Parathyroid adenoma (tissue), 2 donors: ENCODE data around the gene VPS13D.
A peak's percentile ranks its signal among the peaks of the same experiment; 100 is the strongest.

ENCODE experiments used
- H2AFZ ChIP-seq: fragments of 300-600 bp; sonication (generic); one replicate; pipeline ENCODE4 v1.7.0; 2017; ENCODE audit warnings: antibody characterized with exemption, mild to moderate bottlenecking
- H3K27ac ChIP-seq: fragments of 300-600 bp; sonication (generic); one replicate; pipeline ENCODE4 v1.7.0; 2017
- H3K27me3 ChIP-seq: fragments of 300-600 bp; sonication (generic); one replicate; pipeline ENCODE4 v1.7.0; 2017; ENCODE audit warnings: low read length; ENCODE audit not compliant: control insufficient read depth, insufficient read depth
- H3K36me3 ChIP-seq: fragments of 300-600 bp; sonication (generic); one replicate; pipeline ENCODE4 v1.7.0; 2017; ENCODE audit warnings: low read length; ENCODE audit not compliant: control insufficient read depth, insufficient read depth
- H3K4me1 ChIP-seq: fragments of 300-600 bp; sonication (generic); one replicate; pipeline ENCODE4 v1.7.0; 2017; ENCODE audit warnings: control low read depth
- H3K4me2 ChIP-seq: fragments of 300-600 bp; sonication (generic); one replicate; pipeline ENCODE4 v1.7.0; 2017; ENCODE audit warnings: low read length
- H3K4me3 ChIP-seq: fragments of 300-600 bp; sonication (generic); one replicate; pipeline ENCODE4 v1.7.0; 2017; ENCODE audit warnings: low read depth, low read length
- H3K79me2 ChIP-seq: fragments of 300-600 bp; sonication (generic); one replicate; pipeline ENCODE4 v1.7.0; 2017; ENCODE audit warnings: control low read depth
- H3K9ac ChIP-seq: fragments of 300-600 bp; sonication (generic); one replicate; pipeline ENCODE4 v1.7.0; 2017; ENCODE audit warnings: mild to moderate bottlenecking
- H3K9me3 ChIP-seq: fragments of 300-600 bp; sonication (generic); one replicate; pipeline ENCODE4 v1.7.0; 2017; ENCODE audit warnings: low read length; ENCODE audit not compliant: control insufficient read depth
- CTCF ChIP-seq: fragments of 300-600 bp; sonication (generic); IDR thresholded peaks from one replicate; pipeline ENCODE4 v1.7.0; 2017; ENCODE audit warnings: antibody characterized with exemption, mild to moderate bottlenecking
- donor health status: primary hyperparathyroidism.

The VPS13D gene

GRCh38 chr1:12446593-12446992 is 216.8 kb downstream of the VPS13D start:
- H3K36me3 ChIP-seq: no peaks in the 10 kb centered on the region
- no peak for TF ChIP-seq CTCF
- H2AFZ ChIP-seq: no peak overlapping the region
- H3K9ac ChIP-seq: no peak overlapping the region
- no peaks in the 10 kb centered on the region for H3K27me3 ChIP-seq
- H3K4me2 ChIP-seq: no peak overlapping the region
- peaks cover 27% of the 10 kb centered on the region for H3K4me1 ChIP-seq
- H3K9me3 ChIP-seq: no peaks in the 10 kb centered on the region
- H3K79me2 ChIP-seq: no peaks in the 10 kb centered on the region
- no peak overlapping the region for H3K4me3 ChIP-seq
- peak overlapping the region; percentile 65 for H3K27ac ChIP-seq

- H3K27me3 ChIP-seq: no peaks in the 10 kb centered on the region
- no peaks in the 10 kb centered on the region for H3K79me2 ChIP-seq
- no peak overlapping the region for H3K4me3 ChIP-seq
- H3K36me3 ChIP-seq: no peaks in the 10 kb centered on the region
- no peaks in the 10 kb centered on the region for H3K9me3 ChIP-seq
- H3K27ac ChIP-seq: peak overlapping the region; percentile 65
- no peak overlapping the region for H3K9ac ChIP-seq
- no peak overlapping the region for H3K4me2 ChIP-seq
- TF ChIP-seq CTCF: no peak
- H3K4me1 ChIP-seq: peaks cover 28% of the 10 kb centered on the region
- H2AFZ ChIP-seq: no peak overlapping the region
Measured at GRCh38 chr1:12447307-12447706, 217.5 kb downstream of the VPS13D start.

GRCh38 chr1:12447849-12448312 is 218.1 kb downstream of the VPS13D start:
- no peak overlapping the region for H3K9ac ChIP-seq
- H3K4me1 ChIP-seq: peaks cover 28% of the 10 kb centered on the region
- no peaks in the 10 kb centered on the region for H3K36me3 ChIP-seq
- no peaks in the 10 kb centered on the region for H3K9me3 ChIP-seq
- TF ChIP-seq CTCF: no peak
- no peak overlapping the region for H2AFZ ChIP-seq
- peak overlapping the region; percentile 65 for H3K27ac ChIP-seq
- H3K4me3 ChIP-seq: no peak overlapping the region
- H3K27me3 ChIP-seq: no peaks in the 10 kb centered on the region
- H3K79me2 ChIP-seq: no peaks in the 10 kb centered on the region
- no peak overlapping the region for H3K4me2 ChIP-seq

- peak overlapping the region; percentile 48 for H3K4me2 ChIP-seq
- peaks cover 34% of the 10 kb centered on the region for H3K4me1 ChIP-seq
- no peaks in the 10 kb centered on the region for H3K79me2 ChIP-seq
- H2AFZ ChIP-seq: no peak overlapping the region
- no peak overlapping the region for H3K9ac ChIP-seq
- peak overlapping the region; percentile 65 for H3K27ac ChIP-seq
- peak overlapping the region; percentile 4 for H3K4me3 ChIP-seq
- H3K36me3 ChIP-seq: no peaks in the 10 kb centered on the region
- no peaks in the 10 kb centered on the region for H3K27me3 ChIP-seq
- no peaks in the 10 kb centered on the region for H3K9me3 ChIP-seq
- TF ChIP-seq CTCF: no peak
Measured at GRCh38 chr1:12448746-12449177, 218.9 kb downstream of the VPS13D start.

- Histone ChIP-seq H3K4me3 (no peak overlapping the region), H2AFZ (no peak overlapping the region), H3K36me3 (no peaks in the 10 kb centered on the region), H3K9ac (no peak overlapping the region), H3K27me3 (no peaks in the 10 kb centered on the region), H3K4me1 (peaks cover 45% of the 10 kb centered on the region), H3K79me2 (no peaks in the 10 kb centered on the region), H3K4me2 (peak overlapping the region; percentile 13), H3K9me3 (no peaks in the 10 kb centered on the region), H3K27ac (peak overlapping the region; percentile 65)
- TF ChIP-seq CTCF: no peak
Measured at GRCh38 chr1:12450090-12450755, 220.4 kb downstream of the VPS13D start.
